SK-N-SH treated with all-trans-retinoic acid at 6 μM for 48 hours (cell line): Measurements from ENCODE around the gene DOCK2.

Experiments used
- ATAC-seq: fragments of 200-7000 bp; cut with Tn5 transposase; 3 replicates; pipeline ENCODE4 v1.9.1; 2020; ENCODE audit warnings: mild to moderate bottlenecking, moderate library complexity
- ARNTL ChIP-seq: fragments of 450-650 bp; formaldehyde crosslinking; IDR thresholded peaks from 2 replicates; pipeline ENCODE4 v1.5.0; 2020; ENCODE audit warnings: low read depth, mild to moderate bottlenecking, moderate library complexity, borderline replicate concordance
- BACH2 ChIP-seq: fragments of 250-450 bp; sonication (Bioruptor Pico); IDR thresholded peaks from 2 replicates; pipeline ENCODE4 v1.9.0; 2021; ENCODE audit warnings: mild to moderate bottlenecking, borderline replicate concordance
- CREB5 ChIP-seq: fragments of 250-450 bp; sonication (Bioruptor Pico); IDR thresholded peaks from 2 replicates; pipeline ENCODE4 v1.5.1; 2020; ENCODE audit warnings: low read depth, mild to moderate bottlenecking, moderate library complexity
- CSDC2 ChIP-seq: fragments of 250-450 bp; sonication (Bioruptor Pico); IDR thresholded peaks from 2 replicates; pipeline ENCODE4 v1.5.0; 2020; ENCODE audit warnings: mild to moderate bottlenecking, moderate library complexity
- CSRNP3 ChIP-seq: fragments of 250-450 bp; sonication (Bioruptor Pico); IDR thresholded peaks from 2 replicates; pipeline ENCODE4 v1.5.1; 2021; ENCODE audit warnings: mild to moderate bottlenecking, moderate library complexity
- ESRRG ChIP-seq: fragments of 250-450 bp; sonication (Bioruptor Pico); IDR thresholded peaks from 2 replicates; pipeline ENCODE4 v1.6.1; 2021; ENCODE audit warnings: mild to moderate bottlenecking
- GLIS3 ChIP-seq: fragments of 250-450 bp; sonication (Bioruptor Pico); IDR thresholded peaks from 2 replicates; pipeline ENCODE4 v1.5.0; 2020; ENCODE audit warnings: mild to moderate bottlenecking, moderate library complexity
- ISL1 ChIP-seq: fragments of 250-450 bp; sonication (Bioruptor Pico); IDR thresholded peaks from 2 replicates; pipeline ENCODE4 v2.1.2; 2022; ENCODE audit warnings: mild to moderate bottlenecking, moderate library complexity
- OSR1 ChIP-seq: fragments of 250-450 bp; sonication (Bioruptor Pico); IDR thresholded peaks from 2 replicates; pipeline ENCODE4 v1.8.0; 2022; ENCODE audit warnings: moderate library complexity, mild to moderate bottlenecking, inconsistent platforms
- PATZ1 ChIP-seq: fragments of 250-450 bp; sonication (Bioruptor Pico); IDR thresholded peaks from 2 replicates; pipeline ENCODE4 v1.8.0; 2020; ENCODE audit warnings: mild to moderate bottlenecking, moderate library complexity, borderline replicate concordance
- POU6F1 ChIP-seq: fragments of 250-450 bp; sonication (Bioruptor Pico); IDR thresholded peaks from 2 replicates; pipeline ENCODE4 v1.8.0; 2021; ENCODE audit warnings: low read depth, mild to moderate bottlenecking, moderate library complexity, borderline replicate concordance
- PPARA ChIP-seq: fragments of 250-450 bp; sonication (Bioruptor Pico); IDR thresholded peaks from 2 replicates; pipeline ENCODE4 v1.5.0; 2020; ENCODE audit warnings: mild to moderate bottlenecking, borderline replicate concordance
- RARB ChIP-seq: fragments of 250-450 bp; sonication (Bioruptor Pico); IDR thresholded peaks from 2 replicates; pipeline ENCODE4 v1.8.0; 2021; ENCODE audit warnings: mild to moderate bottlenecking, moderate library complexity
- SNAI2 ChIP-seq: fragments of 250-450 bp; sonication (Bioruptor Pico); IDR thresholded peaks from 2 replicates; pipeline ENCODE4 v1.5.0; 2020; ENCODE audit warnings: mild to moderate bottlenecking, moderate library complexity
- TCF4 ChIP-seq: fragments of 250-450 bp; sonication (Bioruptor Pico); IDR thresholded peaks from 2 replicates; pipeline ENCODE4 v1.8.0; 2021; ENCODE audit warnings: mild to moderate bottlenecking, moderate library complexity, borderline replicate concordance
- TOX ChIP-seq: fragments of 250-450 bp; sonication (Bioruptor Pico); IDR thresholded peaks from 2 replicates; pipeline ENCODE4 v1.8.0; 2021; ENCODE audit warnings: mild to moderate bottlenecking, moderate library complexity, borderline replicate concordance
- TSHZ2 ChIP-seq: fragments of 250-450 bp; sonication (Bioruptor Pico); IDR thresholded peaks from 2 replicates; pipeline ENCODE4 v1.5.0; 2020; ENCODE audit warnings: mild to moderate bottlenecking, moderate library complexity
- ZC3H10 ChIP-seq: fragments of 250-450 bp; sonication (Bioruptor Pico); IDR thresholded peaks from 2 replicates; pipeline ENCODE4 v1.5.1; 2021; ENCODE audit warnings: mild to moderate bottlenecking, moderate library complexity
- ZFP3 ChIP-seq: fragments of 250-450 bp; sonication (Bioruptor Pico); IDR thresholded peaks from 2 replicates; pipeline ENCODE4 v1.5.0; 2020; ENCODE audit warnings: mild to moderate bottlenecking, moderate library complexity
- ZFP30 ChIP-seq: fragments of 450-650 bp; formaldehyde crosslinking; IDR thresholded peaks from 2 replicates; pipeline ENCODE4 v1.5.0; 2022; ENCODE audit warnings: mild to moderate bottlenecking, moderate library complexity
- ZNF565 ChIP-seq: fragments of 450-650 bp; formaldehyde crosslinking; conservative IDR thresholded peaks from 2 replicates; pipeline ENCODE4 v1.5.0; 2020; ENCODE audit warnings: low read depth, mild to moderate bottlenecking, moderate library complexity
- ZNF70 ChIP-seq: fragments of 450-650 bp; formaldehyde crosslinking; IDR thresholded peaks from 2 replicates; pipeline ENCODE4 v1.5.0; 2020; ENCODE audit warnings: mild to moderate bottlenecking, moderate library complexity
- ZNF8 ChIP-seq: fragments of 450-650 bp; formaldehyde crosslinking; IDR thresholded peaks from 2 replicates; pipeline ENCODE4 v1.5.0; 2020; ENCODE audit warnings: mild to moderate bottlenecking, moderate library complexity

The DOCK2 gene

GRCh38 chr5:169939731-169940130, 302.7 kb downstream of the DOCK2 start:
- no peak for ATAC-seq
- TF ChIP-seq ZNF70 (no peak), BACH2 (no peak), CREB5 (CRISPR knock-in tag) (no peak), ZFP3 (CRISPR knock-in tag) (no peak), TCF4 (CRISPR knock-in tag) (no peak), TSHZ2 (no peak), GLIS3 (no peak), ZC3H10 (CRISPR knock-in tag) (no peak), ESRRG (CRISPR knock-in tag) (no peak), PATZ1 (CRISPR knock-in tag) (no peak), CSDC2 (CRISPR knock-in tag) (no peak), ZNF8 (no peak), PPARA (CRISPR knock-in tag) (no peak), ZFP30 (CRISPR knock-in tag) (no peak)
- TF ChIP-seq, all 23 proteins: peak for 0

- ATAC-seq = no peak
- no peak for TF ChIP-seq OSR1 (CRISPR knock-in tag)
- TF ChIP-seq, all 23 proteins: peak for 0
These were observed 304.5 kb downstream of the DOCK2 start for GRCh38 chr5:169941542-169941941.

GRCh38 chr5:169942181-169942580, 305.1 kb downstream of the DOCK2 start:
- ATAC-seq = no peak
- no peak for TF ChIP-seq ZNF565 (CRISPR knock-in tag)
- no peak for TF ChIP-seq SNAI2 (CRISPR knock-in tag)
- no peak for TF ChIP-seq ZNF8
- TF ChIP-seq RARB (CRISPR knock-in tag) = no peak
- TF ChIP-seq POU6F1 = no peak
- TF ChIP-seq TOX (CRISPR knock-in tag) = no peak
- TF ChIP-seq ZNF70 = no peak
- TF ChIP-seq CREB5 (CRISPR knock-in tag) = no peak
- no peak for TF ChIP-seq ZFP3 (CRISPR knock-in tag)
- TF ChIP-seq OSR1 (CRISPR knock-in tag) = no peak
- no peak for TF ChIP-seq CSDC2 (CRISPR knock-in tag)
- TF ChIP-seq ZFP30 (CRISPR knock-in tag) = no peak
- TF ChIP-seq GLIS3 = no peak
- TF ChIP-seq, all 23 proteins: peak for 0

- ATAC-seq = no peak
- no peak for TF ChIP-seq CSDC2 (CRISPR knock-in tag)
- TF ChIP-seq CREB5 (CRISPR knock-in tag) = no peak
- TF ChIP-seq OSR1 (CRISPR knock-in tag) = no peak
- TF ChIP-seq PATZ1 (CRISPR knock-in tag) = no peak
- no peak for TF ChIP-seq CSRNP3 (CRISPR knock-in tag)
- TF ChIP-seq TOX (CRISPR knock-in tag) = no peak
- no peak for TF ChIP-seq RARB (CRISPR knock-in tag)
- TF ChIP-seq ZFP30 (CRISPR knock-in tag) = no peak
- no peak for TF ChIP-seq ARNTL (CRISPR knock-in tag)
- no peak for TF ChIP-seq PPARA (CRISPR knock-in tag)
- no peak for TF ChIP-seq BACH2
- TF ChIP-seq ZC3H10 (CRISPR knock-in tag) = no peak
- TF ChIP-seq ISL1 = no peak
These were observed 306.0 kb downstream of the DOCK2 start for GRCh38 chr5:169943026-169943425.
